Measurements from ENCODE around the gene STAG1. TPM values are rescaled to one million over a fixed set of nuclear protein-coding genes. Genes with fewer than 3 reads are reported as not detected.

Gene STAG1
- total and polyA plus RNA-seq, 9 donors, result 18.7 to 66.3 (median 55.8) TPM

DNA sequence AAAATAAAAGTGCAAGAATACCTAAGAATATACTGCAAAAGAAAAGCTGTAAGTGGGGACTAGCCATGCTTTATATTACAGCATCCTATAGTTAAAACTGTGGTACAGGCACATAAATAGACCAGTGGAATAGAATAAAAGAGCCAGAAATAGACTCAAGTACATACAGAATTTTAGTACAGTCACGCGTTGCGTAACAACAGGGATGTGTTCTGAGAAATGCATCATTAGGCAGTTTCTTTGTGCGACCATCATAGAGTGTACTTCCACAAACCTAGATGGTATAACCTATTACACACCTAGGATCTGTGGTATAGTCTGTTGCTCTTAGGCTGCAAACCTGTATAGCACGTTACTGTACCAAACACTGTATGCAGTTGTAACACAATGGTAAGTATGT lies 440.2 kb downstream of the STAG1 start:
- Histone ChIP-seq H3K27me3 (no peaks in the 10 kb centered on the region), H3K4me1 (ENCODE audit: insufficient read depth) (no peaks in the 10 kb centered on the region), H3K4me3 (no peak overlapping the region), H3K27ac (no peak overlapping the region), H3K36me3 (no peaks in the 10 kb centered on the region), H3K9me3 (no peaks in the 10 kb centered on the region)
- 96 to 97% (median 96%) methylated on average over 5 of the region's 5 CpGs for WGBS, 3 donors
- TF ChIP-seq, protein P1, sequence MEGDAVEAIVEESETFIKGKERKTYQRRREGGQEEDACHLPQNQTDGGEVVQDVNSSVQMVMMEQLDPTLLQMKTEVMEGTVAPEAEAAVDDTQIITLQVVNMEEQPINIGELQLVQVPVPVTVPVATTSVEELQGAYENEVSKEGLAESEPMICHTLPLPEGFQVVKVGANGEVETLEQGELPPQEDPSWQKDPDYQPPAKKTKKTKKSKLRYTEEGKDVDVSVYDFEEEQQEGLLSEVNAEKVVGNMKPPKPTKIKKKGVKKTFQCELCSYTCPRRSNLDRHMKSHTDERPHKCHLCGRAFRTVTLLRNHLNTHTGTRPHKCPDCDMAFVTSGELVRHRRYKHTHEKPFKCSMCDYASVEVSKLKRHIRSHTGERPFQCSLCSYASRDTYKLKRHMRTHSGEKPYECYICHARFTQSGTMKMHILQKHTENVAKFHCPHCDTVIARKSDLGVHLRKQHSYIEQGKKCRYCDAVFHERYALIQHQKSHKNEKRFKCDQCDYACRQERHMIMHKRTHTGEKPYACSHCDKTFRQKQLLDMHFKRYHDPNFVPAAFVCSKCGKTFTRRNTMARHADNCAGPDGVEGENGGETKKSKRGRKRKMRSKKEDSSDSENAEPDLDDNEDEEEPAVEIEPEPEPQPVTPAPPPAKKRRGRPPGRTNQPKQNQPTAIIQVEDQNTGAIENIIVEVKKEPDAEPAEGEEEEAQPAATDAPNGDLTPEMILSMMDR (IDR thresholded peaks at IDR 0.05), result no peak
- TF ChIP-seq POLR2A (IDR thresholded peaks at IDR 0.05) (no peak), EP300 (IDR thresholded peaks at IDR 0.05) (no peak)
- intact Hi-C loops (cut with DNase I), result no loop called here
- DNase-seq, result no peak

- Histone ChIP-seq H3K9me3 (no peaks in the 10 kb centered on the region), H3K27me3 (no peaks in the 10 kb centered on the region), H3K27ac (no peak overlapping the region), H3K4me1 (ENCODE audit: insufficient read depth) (no peaks in the 10 kb centered on the region), H3K4me3 (no peak overlapping the region), H3K36me3 (no peaks in the 10 kb centered on the region)
- DNase-seq, result no peak
- WGBS, 3 donors, result 98 to 100% (median 99%) methylated on average over 2 of the region's 2 CpGs
- TF ChIP-seq, protein P1 (IDR thresholded peaks at IDR 0.05), result no peak
- TF ChIP-seq EP300 (IDR thresholded peaks at IDR 0.05) (no peak), POLR2A (IDR thresholded peaks at IDR 0.05) (no peak)
- intact Hi-C loops (cut with DNase I), result no loop called here
Observed at GRCh38 chr3:136311261-136311660, 440.9 kb downstream of the STAG1 start.

DNA sequence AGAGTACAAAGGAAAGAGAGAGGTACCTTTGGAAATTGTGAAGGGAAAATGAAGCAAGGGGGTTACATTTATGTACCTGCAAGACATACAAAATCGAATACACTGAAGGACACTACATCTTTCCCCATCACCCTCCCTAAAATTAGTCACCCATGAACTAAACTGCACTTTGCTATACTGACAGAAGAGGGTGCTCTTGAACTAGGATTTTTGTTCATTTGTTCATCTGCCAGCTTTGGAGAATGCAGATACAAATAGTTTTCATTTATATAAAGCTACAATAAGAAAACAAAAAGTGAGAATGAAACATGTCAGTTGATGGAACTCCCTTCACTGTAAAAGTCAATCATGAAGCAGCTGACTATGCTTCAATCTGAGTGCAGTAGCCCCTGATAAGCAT lies 446.3 kb downstream of the STAG1 start:
- intact Hi-C loops (cut with DNase I), result no loop called here
- H3K4me3 ChIP-seq, result no peak overlapping the region
- no peaks in the 10 kb centered on the region for H3K27me3 ChIP-seq
- TF ChIP-seq POLR2A (IDR thresholded peaks at IDR 0.05) (no peak), EP300 (IDR thresholded peaks at IDR 0.05) (no peak)
- TF ChIP-seq, protein P1 (IDR thresholded peaks at IDR 0.05), result peak in 2 of 3 donors; percentile 21 to 30
- no peaks in the 10 kb centered on the region for H3K9me3 ChIP-seq
- no peak overlapping the region for H3K27ac ChIP-seq
- no peaks in the 10 kb centered on the region for H3K4me1 ChIP-seq (ENCODE audit: insufficient read depth)
- H3K36me3 ChIP-seq, result no peaks in the 10 kb centered on the region
- WGBS, 3 donors, result 66 to 86% methylated on average over 1 of the region's 1 CpG; no CpG with 5 or more reads in 1 of the 3 donors
- DNase-seq, result no peak

- 74 to 86% (median 78%) methylated on average over 2 of the region's 2 CpGs for WGBS, 3 donors
- Histone ChIP-seq H3K27me3 (no peaks in the 10 kb centered on the region), H3K36me3 (no peaks in the 10 kb centered on the region), H3K9me3 (no peaks in the 10 kb centered on the region), H3K27ac (no peak overlapping the region), H3K4me1 (ENCODE audit: insufficient read depth) (no peaks in the 10 kb centered on the region), H3K4me3 (no peak overlapping the region)
- no peak for DNase-seq
- intact Hi-C loops (cut with DNase I), result no loop called here
- TF ChIP-seq, protein P1 (IDR thresholded peaks at IDR 0.05), result no peak
- TF ChIP-seq EP300 (IDR thresholded peaks at IDR 0.05) (no peak), POLR2A (IDR thresholded peaks at IDR 0.05) (no peak)
Observed at GRCh38 chr3:136300444-136300843, 451.7 kb downstream of the STAG1 start.
